HTERT RPE-1 (cell line): ENCODE data around the gene EFNA5.

ENCODE experiments used
- in situ Hi-C: fragments of 300-500 bp; cut with MboI; formaldehyde crosslinking; loops from 4 replicates; pipeline ENCODE4 v1.14.3; 2020; ENCODE audit warnings: low sequenced_read_pairs

The EFNA5 gene

GRCh38 chr5:107604990-107605389 is 65.7 kb downstream of the EFNA5 start:
- in situ Hi-C loops, result no loop called here

- in situ Hi-C loops, result no loop called here
Measured at GRCh38 chr5:107604146-107604910, 66.4 kb downstream of the EFNA5 start.

- in situ Hi-C loops, result no loop called here
Measured at GRCh38 chr5:107603349-107603748, 67.4 kb downstream of the EFNA5 start.

GRCh38 chr5:107602896-107603295 is 67.8 kb downstream of the EFNA5 start:
- in situ Hi-C loops, result no loop called here

GRCh38 chr5:107601076-107601475 is 69.7 kb downstream of the EFNA5 start:
- in situ Hi-C loops, result no loop called here

GRCh38 chr5:107598958-107599357 is 71.8 kb downstream of the EFNA5 start:
- in situ Hi-C loops, result no loop called here

- in situ Hi-C loops, result no loop called here
Measured at GRCh38 chr5:107597803-107598202, 72.9 kb downstream of the EFNA5 start.

GRCh38 chr5:107597247-107597646 is 73.5 kb downstream of the EFNA5 start:
- in situ Hi-C loops, result no loop called here

- in situ Hi-C loops, result no loop called here
Measured at GRCh38 chr5:107594253-107595045, 76.3 kb downstream of the EFNA5 start.

GRCh38 chr5:107593009-107593408 is 77.7 kb downstream of the EFNA5 start:
- in situ Hi-C loops, result no loop called here

GRCh38 chr5:107592515-107592914 is 78.2 kb downstream of the EFNA5 start:
- in situ Hi-C loops, result no loop called here

- in situ Hi-C loops, result no loop called here
Measured at GRCh38 chr5:107590686-107591085, 80.1 kb downstream of the EFNA5 start.

GRCh38 chr5:107589520-107590193 is 81.1 kb downstream of the EFNA5 start:
- in situ Hi-C loops, result no loop called here

- in situ Hi-C loops, result no loop called here
Measured at GRCh38 chr5:107582625-107583024, 88.1 kb downstream of the EFNA5 start.

- in situ Hi-C loops, result no loop called here
Measured at GRCh38 chr5:107580889-107581820, 89.6 kb downstream of the EFNA5 start.

GRCh38 chr5:107578051-107578635 is 92.6 kb downstream of the EFNA5 start:
- in situ Hi-C loops, result no loop called here

GRCh38 chr5:107577394-107577950 is 93.3 kb downstream of the EFNA5 start:
- in situ Hi-C loops, result no loop called here

- in situ Hi-C loops, result no loop called here
Measured at GRCh38 chr5:107576736-107577393, 93.9 kb downstream of the EFNA5 start.

GRCh38 chr5:107576155-107576554 is 94.6 kb downstream of the EFNA5 start:
- in situ Hi-C loops, result no loop called here
